CD4-positive, alpha-beta T cell treated with Interleukin-10 for 1 hour (primary cell): Measurements from ENCODE around the gene ZKSCAN8.

ENCODE experiments used
- DNase-seq: peaks from one replicate; pipeline ENCODE4 v3.0.0-alpha.2; 2020

The ZKSCAN8 gene

GRCh38 chr6:28207510-28208110 is 65.9 kb downstream of the ZKSCAN8 start:
- DNase-seq = peak; percentile 11

- no peak for DNase-seq
Measured at GRCh38 chr6:28208111-28208659, 66.5 kb downstream of the ZKSCAN8 start.
